Testis (tissue), 2 donors: ENCODE measurements around the gene CCSER1.

Source experiments
- POLR2A ChIP-seq: fragments of 450-650 bp; IDR thresholded peaks from one replicate; pipeline ENCODE4 v1.6.1; 2017; ENCODE audit warnings: antibody characterized with exemption, mild to moderate bottlenecking, moderate library complexity
- TF ChIP-seq, protein P1 (sequence below), 3 experiments: fragments of 450-650 bp in 2 of 3; fragments of 200-600 bp in 1 of 3; sonication (generic) in 1 of 3; IDR thresholded peaks; one replicate each; pipeline ENCODE4 v1.5.1; 2016 to 2019; ENCODE audit warnings: antibody characterized with exemption in 3 of 3, mild to moderate bottlenecking in 2 of 3, moderate library complexity in 1 of 3

DNA sequence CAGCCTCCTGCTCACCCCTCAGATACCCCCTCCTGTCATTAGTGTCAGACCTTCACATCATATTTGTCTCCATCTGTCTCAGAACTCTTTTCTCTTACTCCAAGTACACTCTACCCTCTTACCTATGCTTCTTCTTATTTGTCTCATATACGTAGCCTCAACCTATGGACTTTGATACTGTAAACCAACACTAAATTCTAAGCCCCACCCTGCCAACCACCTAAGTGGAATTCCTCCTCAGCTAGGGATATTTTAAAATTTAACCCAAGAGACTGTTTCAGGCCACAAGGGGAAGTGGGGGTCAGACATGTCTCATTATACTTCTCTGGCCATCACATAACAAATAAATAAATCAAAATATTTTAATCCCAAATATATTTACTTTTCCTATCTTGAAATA lies 1398.4 kb downstream of the CCSER1 start:
- TF ChIP-seq POLR2A: no peak
- TF ChIP-seq, protein P1, sequence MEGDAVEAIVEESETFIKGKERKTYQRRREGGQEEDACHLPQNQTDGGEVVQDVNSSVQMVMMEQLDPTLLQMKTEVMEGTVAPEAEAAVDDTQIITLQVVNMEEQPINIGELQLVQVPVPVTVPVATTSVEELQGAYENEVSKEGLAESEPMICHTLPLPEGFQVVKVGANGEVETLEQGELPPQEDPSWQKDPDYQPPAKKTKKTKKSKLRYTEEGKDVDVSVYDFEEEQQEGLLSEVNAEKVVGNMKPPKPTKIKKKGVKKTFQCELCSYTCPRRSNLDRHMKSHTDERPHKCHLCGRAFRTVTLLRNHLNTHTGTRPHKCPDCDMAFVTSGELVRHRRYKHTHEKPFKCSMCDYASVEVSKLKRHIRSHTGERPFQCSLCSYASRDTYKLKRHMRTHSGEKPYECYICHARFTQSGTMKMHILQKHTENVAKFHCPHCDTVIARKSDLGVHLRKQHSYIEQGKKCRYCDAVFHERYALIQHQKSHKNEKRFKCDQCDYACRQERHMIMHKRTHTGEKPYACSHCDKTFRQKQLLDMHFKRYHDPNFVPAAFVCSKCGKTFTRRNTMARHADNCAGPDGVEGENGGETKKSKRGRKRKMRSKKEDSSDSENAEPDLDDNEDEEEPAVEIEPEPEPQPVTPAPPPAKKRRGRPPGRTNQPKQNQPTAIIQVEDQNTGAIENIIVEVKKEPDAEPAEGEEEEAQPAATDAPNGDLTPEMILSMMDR (IDR thresholded peaks at IDR 0.05): no peak
